Measurements from ENCODE around the gene SMCHD1. TPM values are rescaled to one million over a fixed set of nuclear protein-coding genes. Genes with fewer than 3 reads are reported as not detected.

SMCHD1 gene
- total RNA-seq, 1 donor from 2014 or later, result 71.2 TPM

- TF ChIP-seq CTCF (IDR thresholded peaks at IDR 0.05; ENCODE audit: unreplicated experiment), result no peak
- Mint-ChIP-seq H3K9me3 (peaks cover 4% of the 10 kb centered on the region), H3K4me1 (peaks cover 2% of the 10 kb centered on the region), H3K4me3 (no peak overlapping the region), H3K27me3 (ENCODE audit: low read depth) (no peaks in the 10 kb centered on the region), H3K27ac (no peak overlapping the region), H3K36me3 (peaks cover 44% of the 10 kb centered on the region)
- no peak for DNase-seq (ENCODE audit: low spot score in 2 of 2, unreplicated experiment in 2 of 2)
Observed at GRCh38 chr18:2692508-2692907, 37.0 kb downstream of the SMCHD1 start.

GRCh38 chr18:2697184-2697583 lies 41.7 kb downstream of the SMCHD1 start:
- peaks cover 2% of the 10 kb centered on the region for H3K4me1 Mint-ChIP-seq
- H3K27me3 Mint-ChIP-seq (ENCODE audit: low read depth), result no peaks in the 10 kb centered on the region
- DNase-seq (ENCODE audit: low spot score in 2 of 2, unreplicated experiment in 2 of 2), result no peak
- TF ChIP-seq CTCF (IDR thresholded peaks at IDR 0.05; ENCODE audit: unreplicated experiment), result no peak
- no peak overlapping the region for H3K4me3 Mint-ChIP-seq
- H3K9me3 Mint-ChIP-seq, result no peaks in the 10 kb centered on the region
- H3K36me3 Mint-ChIP-seq, result peaks cover 44% of the 10 kb centered on the region
- no peak overlapping the region for H3K27ac Mint-ChIP-seq

DNA sequence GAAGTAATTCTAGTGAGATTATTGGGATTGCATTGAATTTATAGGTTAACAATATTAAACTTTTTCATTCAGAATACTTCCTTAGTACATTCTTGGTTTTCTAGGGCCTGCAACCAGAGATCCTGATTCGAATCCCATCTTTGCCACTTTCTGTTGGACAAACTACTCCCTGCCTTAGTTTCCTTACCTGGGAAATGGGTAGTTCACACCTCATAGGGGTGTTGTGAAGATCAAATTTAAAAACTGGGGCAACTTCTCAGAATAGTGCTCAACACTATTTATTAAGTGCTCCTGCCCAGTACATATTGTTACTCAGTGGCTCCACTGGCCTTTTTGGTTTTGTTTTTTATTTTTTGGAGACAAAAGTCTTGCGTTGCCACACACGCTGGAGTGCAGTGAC lies 43.5 kb downstream of the SMCHD1 start:
- H3K36me3 Mint-ChIP-seq, result peaks cover 47% of the 10 kb centered on the region
- no peaks in the 10 kb centered on the region for H3K4me1 Mint-ChIP-seq
- TF ChIP-seq CTCF (IDR thresholded peaks at IDR 0.05; ENCODE audit: unreplicated experiment), result no peak

GRCh38 chr18:2704541-2704940 lies 49.0 kb downstream of the SMCHD1 start:
- H3K27me3 Mint-ChIP-seq (ENCODE audit: low read depth), result no peaks in the 10 kb centered on the region
- H3K36me3 Mint-ChIP-seq, result peaks cover 48% of the 10 kb centered on the region
- TF ChIP-seq CTCF (IDR thresholded peaks at IDR 0.05; ENCODE audit: unreplicated experiment), result no peak

More for the DNA sequence above, 43.5 kb downstream of the SMCHD1 start:
- H3K27me3 Mint-ChIP-seq (ENCODE audit: low read depth), result no peaks in the 10 kb centered on the region
- no peak overlapping the region for H3K27ac Mint-ChIP-seq
- H3K9me3 Mint-ChIP-seq, result no peaks in the 10 kb centered on the region
- no peak overlapping the region for H3K4me3 Mint-ChIP-seq
- DNase-seq (ENCODE audit: low spot score in 2 of 2, unreplicated experiment in 2 of 2), result no peak

GRCh38 chr18:2706903-2707302 lies 51.4 kb downstream of the SMCHD1 start:
- H3K9me3 Mint-ChIP-seq, result no peaks in the 10 kb centered on the region
- H3K27ac Mint-ChIP-seq, result peak overlapping the region; percentile 57
- no peaks in the 10 kb centered on the region for H3K27me3 Mint-ChIP-seq (ENCODE audit: low read depth)
- TF ChIP-seq CTCF (IDR thresholded peaks at IDR 0.05; ENCODE audit: unreplicated experiment), result no peak
- peaks cover 53% of the 10 kb centered on the region for H3K36me3 Mint-ChIP-seq
- H3K4me3 Mint-ChIP-seq, result no peak overlapping the region
- no peak for DNase-seq (ENCODE audit: low spot score in 2 of 2, unreplicated experiment in 2 of 2)
- no peaks in the 10 kb centered on the region for H3K4me1 Mint-ChIP-seq

More at GRCh38 chr18:2704541-2704940, 49.0 kb downstream of the SMCHD1 start:
- Mint-ChIP-seq H3K27ac (no peak overlapping the region), H3K9me3 (no peaks in the 10 kb centered on the region), H3K4me1 (no peaks in the 10 kb centered on the region), H3K4me3 (no peak overlapping the region)
- DNase-seq (ENCODE audit: low spot score in 2 of 2, unreplicated experiment in 2 of 2), result no peak
